ENCODE data around the gene TMEM192.

DNA sequence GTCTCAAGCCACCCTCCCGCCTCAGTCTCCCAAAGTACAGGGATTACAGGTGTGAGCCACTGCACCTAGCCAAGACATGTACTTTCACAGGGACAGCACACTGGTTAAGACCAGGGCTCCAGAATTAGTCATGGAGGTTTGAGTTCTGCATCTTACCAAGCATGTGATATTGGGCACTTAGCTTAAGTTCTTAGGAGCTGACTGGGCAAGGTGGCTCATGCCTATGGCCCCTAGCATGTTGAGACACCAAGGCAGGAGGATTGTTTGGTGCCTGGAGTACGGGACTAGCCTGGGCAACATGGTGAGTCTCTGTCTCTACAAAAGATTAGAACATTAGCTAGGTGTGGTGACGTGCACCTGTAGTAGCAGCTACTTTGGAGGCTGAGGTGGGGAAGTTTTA, 2.6 kb upstream of the TMEM192 start:
- TF ChIP-seq, protein P1, sequence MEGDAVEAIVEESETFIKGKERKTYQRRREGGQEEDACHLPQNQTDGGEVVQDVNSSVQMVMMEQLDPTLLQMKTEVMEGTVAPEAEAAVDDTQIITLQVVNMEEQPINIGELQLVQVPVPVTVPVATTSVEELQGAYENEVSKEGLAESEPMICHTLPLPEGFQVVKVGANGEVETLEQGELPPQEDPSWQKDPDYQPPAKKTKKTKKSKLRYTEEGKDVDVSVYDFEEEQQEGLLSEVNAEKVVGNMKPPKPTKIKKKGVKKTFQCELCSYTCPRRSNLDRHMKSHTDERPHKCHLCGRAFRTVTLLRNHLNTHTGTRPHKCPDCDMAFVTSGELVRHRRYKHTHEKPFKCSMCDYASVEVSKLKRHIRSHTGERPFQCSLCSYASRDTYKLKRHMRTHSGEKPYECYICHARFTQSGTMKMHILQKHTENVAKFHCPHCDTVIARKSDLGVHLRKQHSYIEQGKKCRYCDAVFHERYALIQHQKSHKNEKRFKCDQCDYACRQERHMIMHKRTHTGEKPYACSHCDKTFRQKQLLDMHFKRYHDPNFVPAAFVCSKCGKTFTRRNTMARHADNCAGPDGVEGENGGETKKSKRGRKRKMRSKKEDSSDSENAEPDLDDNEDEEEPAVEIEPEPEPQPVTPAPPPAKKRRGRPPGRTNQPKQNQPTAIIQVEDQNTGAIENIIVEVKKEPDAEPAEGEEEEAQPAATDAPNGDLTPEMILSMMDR (conservative IDR thresholded peaks at IDR 0.05; ENCODE audit: low read length), result no peak
- no peak for TF ChIP-seq EZH2phosphoT487 (IDR thresholded peaks at IDR 0.05; ENCODE audit: borderline replicate concordance, low read depth, low read length)
